HG03558 (cell line): ENCODE measurements around the gene NUDT13.
A peak's percentile ranks its signal among the peaks of the same experiment; 100 is the strongest.
"Not testable (repeated sequence)": the region's sequence is repeated elsewhere in the genome, so short reads cannot be mapped to it uniquely, and the experiment has no call there.

Source experiments
- ATAC-seq: cut with Tn5 transposase; IDR thresholded peaks from one replicate; pipeline ENCODE4 v1.9.1; 2021; ENCODE audit warnings: moderate number of reproducible peaks; ENCODE audit not compliant: unreplicated experiment; ENCODE audit errors: extremely low read depth

NUDT13 gene

GRCh38 chr10:73097305-73097670 is 13.0 kb upstream of the NUDT13 start:
- no peak for ATAC-seq

DNA sequence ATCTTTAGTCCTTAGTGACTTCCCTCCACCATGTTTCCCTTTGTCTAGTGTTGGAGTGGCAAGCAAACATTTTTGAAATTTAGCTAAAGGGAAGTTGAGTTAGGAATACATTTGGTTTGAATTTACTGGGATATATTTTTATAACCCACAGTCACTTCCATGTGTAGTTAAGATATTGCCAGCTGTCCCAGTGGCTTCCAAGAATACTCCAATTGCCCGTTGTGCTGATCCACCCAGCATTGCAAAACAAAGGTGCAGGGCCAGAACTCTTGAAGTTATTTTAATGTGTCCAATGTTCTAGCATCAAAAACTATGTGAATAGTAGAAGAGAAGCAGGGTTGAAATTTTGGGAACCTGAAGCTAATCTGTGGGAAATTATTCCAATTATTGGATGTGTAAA is 11.1 kb upstream of the NUDT13 start:
- ATAC-seq: no peak

GRCh38 chr10:73106301-73106700 is 4.0 kb upstream of the NUDT13 start:
- ATAC-seq: no peak

DNA sequence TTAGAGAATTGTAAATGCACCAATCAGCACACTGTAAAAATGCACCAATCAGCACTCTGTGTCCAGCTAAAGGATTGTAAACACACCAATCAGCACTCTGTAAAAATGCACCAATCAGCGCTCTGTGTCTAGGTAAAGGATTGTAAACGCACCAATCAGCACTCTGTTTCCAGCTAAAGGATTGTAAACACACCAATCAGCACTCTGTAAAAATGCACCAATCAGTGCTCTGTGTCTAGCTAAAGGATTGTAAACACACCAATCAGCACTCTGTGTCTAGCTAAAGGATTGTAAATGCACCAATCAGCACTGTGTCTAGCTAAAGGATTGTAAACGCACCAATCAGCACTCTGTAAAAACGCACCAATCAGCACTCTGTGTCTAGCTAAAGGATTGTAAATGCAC is 1.0 kb upstream of the NUDT13 start:
- not testable (repeated sequence) for ATAC-seq

DNA sequence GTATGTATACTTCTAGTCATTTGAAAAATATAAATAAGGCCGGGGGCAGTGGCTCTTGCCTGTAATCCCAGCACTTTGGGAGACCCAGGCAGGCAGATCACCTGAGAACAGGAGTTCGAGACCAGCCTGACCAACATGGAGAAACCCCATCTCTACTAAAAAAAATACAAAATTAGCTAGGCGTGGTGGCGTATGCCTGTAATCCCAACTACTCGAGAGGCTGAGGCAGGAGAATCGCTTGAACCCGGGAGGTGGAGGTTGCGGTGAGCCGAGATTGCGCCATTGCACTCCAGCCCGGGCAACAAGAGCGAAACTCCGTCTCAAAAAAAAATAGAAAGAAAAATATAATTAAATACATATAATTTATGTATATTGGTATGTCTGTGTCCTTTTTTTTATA is 1.8 kb downstream of the NUDT13 start:
- ATAC-seq: not testable (repeated sequence)

DNA sequence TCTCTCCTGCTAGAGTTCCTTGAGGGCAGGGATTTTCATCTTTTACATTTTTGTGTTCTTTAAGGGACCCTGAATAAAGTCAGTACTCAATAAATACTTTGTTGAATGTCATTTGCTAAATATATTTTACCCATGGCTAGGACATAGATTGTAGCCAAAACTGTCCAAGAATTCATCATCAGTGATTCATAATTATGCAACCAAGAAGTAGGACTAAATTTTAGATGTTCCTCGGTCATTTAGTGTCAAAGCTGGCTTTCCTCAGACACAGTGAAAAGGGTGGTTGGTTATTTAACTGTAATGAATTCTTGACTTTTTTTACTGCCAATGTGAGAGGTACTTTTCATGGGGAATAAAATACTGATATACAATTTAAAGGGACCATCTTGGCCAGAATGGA is 3.3 kb downstream of the NUDT13 start:
- no peak for ATAC-seq

DNA sequence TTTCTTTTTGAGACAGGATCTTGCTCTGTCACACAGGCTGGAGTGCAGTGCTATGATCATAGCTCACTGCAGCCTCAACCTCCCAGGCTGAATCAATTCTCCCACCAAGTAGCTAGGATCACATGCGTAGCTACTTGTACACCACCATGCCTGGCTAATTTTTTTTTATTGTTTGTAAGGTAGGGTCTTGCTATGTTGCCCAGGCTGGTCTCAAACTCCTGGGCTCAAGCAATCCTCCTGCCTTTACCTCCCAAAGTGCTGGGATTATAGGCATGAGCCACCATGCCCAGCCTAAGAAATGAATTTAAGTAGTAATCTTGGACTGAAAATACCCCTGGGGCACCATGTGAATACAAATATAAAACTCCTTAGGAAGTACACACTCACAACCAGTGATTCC is 5.8 kb downstream of the NUDT13 start:
- no peak for ATAC-seq

GRCh38 chr10:73117976-73118743 is 7.9 kb downstream of the NUDT13 start:
- ATAC-seq: peak; percentile 60

GRCh38 chr10:73119457-73119856 is 9.2 kb downstream of the NUDT13 start:
- ATAC-seq: no peak

DNA sequence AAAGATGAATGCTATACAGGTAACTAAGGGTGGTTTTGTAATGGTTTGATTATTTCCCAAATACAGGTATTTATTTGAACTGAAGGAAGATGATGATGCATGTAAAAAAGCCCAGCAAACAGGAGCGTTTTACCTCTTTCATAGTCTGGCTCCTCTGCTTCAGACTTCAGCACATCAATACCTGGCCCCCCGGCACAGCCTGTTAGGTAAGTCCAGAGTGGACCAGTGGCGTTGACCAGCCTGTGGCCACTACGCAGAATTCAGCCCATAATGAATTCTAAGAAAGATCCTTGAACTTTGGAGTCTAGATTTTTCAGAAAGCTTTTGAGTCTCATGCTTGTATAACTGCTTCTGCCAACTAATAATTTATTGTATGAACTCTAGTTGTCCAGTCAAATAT is 9.7 kb downstream of the NUDT13 start:
- no peak for ATAC-seq

- ATAC-seq: no peak
These were observed 16.1 kb downstream of the NUDT13 start for GRCh38 chr10:73126343-73126742.

DNA sequence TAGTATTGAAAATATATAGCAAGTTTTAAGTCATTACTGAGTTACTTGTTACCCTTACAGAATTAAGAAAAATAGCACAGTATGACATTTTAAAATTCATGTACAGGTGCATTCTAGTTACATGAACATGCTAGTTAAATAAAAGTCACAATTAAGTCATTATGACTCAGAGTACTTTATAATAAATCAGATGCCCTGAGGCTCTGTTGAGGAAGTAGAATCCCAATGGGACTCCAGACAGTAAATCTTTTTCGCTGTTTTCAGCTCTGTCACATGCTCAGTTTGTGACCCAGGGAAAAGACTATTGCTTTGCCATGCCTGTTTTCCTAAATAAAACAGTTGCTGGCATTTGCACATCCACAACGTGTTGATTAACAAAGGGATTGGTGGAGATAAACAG is 21.0 kb downstream of the NUDT13 start:
- ATAC-seq: no peak

DNA sequence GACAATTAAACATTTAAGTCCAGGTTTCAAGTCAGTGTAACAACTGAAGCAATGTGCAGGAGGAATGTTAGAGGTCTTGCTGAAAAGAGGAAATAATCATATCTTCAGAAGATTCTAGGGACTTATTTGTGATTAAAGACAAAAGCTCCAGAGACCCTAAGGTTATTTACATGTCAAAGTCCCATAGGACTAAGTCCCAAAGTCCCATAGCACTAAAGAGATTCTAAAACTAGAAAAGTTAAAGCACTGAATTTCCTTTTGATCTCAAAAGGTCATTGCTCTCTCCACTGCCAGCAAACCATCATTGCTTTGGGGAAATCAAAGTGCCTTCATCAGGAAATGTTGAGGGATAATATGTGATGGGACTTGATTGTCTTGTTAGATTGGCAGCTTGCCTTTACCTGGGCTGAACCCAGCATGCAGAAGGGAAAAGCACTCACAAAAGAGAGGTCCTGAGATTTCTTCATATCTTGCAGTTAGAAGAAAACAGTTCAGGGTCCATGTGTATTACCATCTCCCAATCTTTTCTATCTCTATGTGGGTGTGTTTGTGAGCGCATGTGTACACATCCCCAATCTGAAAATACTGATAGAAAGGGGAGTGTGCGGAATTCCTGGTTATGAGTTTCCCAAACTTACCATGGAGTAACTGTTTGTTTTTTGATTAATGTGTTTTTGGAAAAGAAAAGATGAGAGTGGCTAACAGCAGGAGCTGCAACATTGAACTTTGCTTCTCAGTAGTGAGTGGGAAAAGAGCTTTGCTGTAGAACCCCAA is 21.8 kb downstream of the NUDT13 start:
- no peak for ATAC-seq

DNA sequence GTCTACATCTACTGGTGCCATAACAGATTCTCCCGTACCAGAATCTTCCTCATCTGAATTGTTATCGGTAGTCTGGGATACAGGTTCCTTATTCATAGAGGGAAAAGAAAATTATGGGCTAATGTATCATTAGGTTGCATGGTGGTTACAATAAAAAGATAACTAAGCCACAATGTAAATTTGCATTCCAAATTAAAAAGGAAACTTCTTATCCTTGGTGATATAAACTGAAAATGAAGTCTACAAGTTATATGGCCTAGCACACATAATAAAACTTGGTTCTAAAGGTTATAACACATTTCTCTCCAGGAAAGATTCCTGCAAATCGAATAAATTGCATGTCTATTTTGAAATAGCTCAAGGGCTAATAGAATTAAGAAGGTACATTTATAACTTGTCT is 24.5 kb downstream of the NUDT13 start:
- ATAC-seq: no peak

- no peak for ATAC-seq
These were observed 26.4 kb downstream of the NUDT13 start for GRCh38 chr10:73136627-73137026.

DNA sequence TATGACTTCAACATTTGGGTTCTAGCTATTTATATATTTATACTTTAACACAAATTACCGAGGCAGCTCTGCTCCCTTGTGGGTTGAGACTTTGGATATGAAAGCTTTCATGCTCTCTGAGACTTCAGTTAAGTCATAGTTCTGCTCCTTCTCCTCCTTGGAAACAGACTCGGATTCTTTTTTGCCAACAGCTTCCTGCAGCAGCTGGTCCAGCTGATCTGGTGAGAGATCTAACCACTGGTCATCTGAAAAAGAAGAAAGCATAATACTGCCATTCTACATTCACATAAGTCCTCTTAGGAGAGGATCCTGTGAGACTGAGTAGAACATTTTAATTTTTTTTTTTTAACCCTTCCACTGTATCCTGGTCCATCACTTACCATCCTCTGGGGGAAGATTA is 29.0 kb downstream of the NUDT13 start:
- ATAC-seq: no peak

DNA sequence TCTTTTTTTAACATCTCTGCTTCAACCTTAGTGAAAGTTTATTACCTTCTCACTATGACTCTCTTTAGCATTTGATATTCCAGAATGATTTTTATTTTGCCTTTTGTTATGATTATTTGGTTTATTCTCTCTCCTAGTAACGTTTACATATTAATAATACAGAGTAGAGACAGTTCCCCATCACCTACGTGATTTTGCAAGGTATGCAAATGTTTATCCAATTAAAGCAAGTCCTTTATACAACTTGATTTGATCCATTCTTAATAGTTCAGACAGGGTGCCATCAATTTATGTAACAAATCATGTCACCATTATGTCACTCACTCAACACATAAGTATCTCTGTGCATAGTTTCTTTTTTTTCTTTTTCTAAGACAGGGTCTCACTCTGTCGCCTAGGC is 31.3 kb downstream of the NUDT13 start:
- ATAC-seq: no peak

DNA sequence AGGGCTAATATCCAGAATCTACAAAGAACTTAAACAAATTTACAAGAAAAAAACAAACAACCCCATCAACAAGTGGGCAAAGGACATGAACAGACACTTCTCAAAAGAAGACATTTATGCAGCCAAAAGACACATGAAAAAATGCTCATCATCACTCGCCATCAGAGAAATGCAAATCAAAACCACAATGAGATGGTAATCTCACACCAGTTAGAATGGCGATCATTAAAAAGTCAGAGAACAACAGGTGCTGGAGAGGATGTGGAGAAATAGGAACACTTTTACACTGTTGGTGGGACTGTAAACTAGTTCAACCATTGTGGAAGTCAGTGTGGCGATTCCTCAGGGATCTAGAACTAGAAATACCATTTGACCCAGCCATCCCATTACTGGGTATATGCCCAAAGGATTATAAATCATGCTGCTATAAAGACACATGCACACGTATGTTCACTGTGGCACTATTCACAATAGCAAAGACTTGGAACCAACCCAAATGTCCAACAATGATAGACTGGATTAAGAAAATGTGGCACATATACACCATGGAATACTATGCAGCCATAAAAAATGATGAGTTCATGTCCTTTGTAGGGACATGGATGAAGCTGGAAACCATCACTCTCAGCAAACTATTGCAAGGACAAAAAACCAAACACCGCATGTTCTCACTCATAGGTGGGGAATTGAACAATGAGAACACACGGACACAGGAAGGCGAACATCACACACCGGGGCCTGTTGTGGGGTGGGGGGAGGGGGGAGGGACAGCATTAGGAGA is 40.6 kb downstream of the NUDT13 start:
- not testable (repeated sequence) for ATAC-seq

DNA sequence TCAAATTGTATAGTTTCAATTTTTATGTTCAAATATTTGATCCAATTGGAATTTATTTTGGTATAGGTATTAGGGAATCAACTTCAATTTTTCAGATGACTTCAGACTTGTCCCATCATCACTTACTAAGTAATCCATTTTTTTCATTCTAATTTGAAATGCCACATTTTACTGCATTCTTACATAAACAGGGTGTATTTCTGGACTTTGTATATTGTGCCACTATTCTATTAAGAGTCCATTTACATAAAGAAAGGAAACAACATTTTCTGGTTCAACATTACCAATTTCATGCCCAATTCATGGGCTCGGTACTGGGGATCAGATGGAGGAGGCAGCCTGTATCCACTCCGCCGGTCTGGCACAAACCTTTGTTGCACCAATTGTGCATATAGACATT is 41.8 kb downstream of the NUDT13 start:
- ATAC-seq: no peak

GRCh38 chr10:73156054-73156453 is 45.8 kb downstream of the NUDT13 start:
- ATAC-seq: no peak

- no peak for ATAC-seq
These were observed 48.9 kb downstream of the NUDT13 start for GRCh38 chr10:73159038-73159648.
